Measurements from ENCODE around the gene RAB29.

DNA sequence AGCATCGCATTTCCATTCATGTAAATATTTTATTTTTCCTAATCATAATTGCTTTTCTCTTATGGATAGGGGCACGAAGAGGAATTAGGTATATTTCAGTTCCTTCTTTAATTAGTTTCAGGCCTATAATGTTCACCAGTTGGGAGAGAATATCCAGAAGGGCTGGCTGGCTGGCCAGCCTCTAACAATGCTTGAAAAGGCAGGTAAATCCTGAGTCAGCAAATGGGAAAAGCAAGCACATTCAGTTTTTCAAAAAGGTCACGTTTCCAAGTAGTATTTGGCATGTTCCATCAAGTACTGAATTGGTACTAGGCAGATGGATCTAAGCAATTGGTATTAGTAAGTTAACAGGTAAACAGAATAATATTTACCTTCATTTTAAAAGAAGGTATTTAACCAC lies 8.0 kb downstream of the RAB29 start:
- TF ChIP-seq BRCA1 (IDR thresholded peaks at IDR 0.05): no peak
- TF ChIP-seq BRCA1 (CRISPR knock-in tag; IDR thresholded peaks at IDR 0.05): no peak
- TF ChIP-seq RAD21 (CRISPR knock-in tag; conservative IDR thresholded peaks at IDR 0.05 in 1 of 2, IDR thresholded peaks at IDR 0.05 in 1 of 2): no peak

All from K562 (cell line).